Lower leg skin (tissue), 4 donors: ENCODE data around the gene EML6. TPM values are rescaled to one million over a fixed set of nuclear protein-coding genes. Genes with fewer than 3 reads are reported as not detected.

Experiments
- DNase-seq, 2 donors: peaks; one replicate each; pipeline ENCODE4 v3.0.0-alpha.2; 2019; ENCODE audit warnings: low spot score in 2 of 2
- H3K4me3 ChIP-seq: fragments of 200-600 bp; sonication (generic); 2 replicates; pipeline ENCODE4 v1.5.1; 2017; ENCODE audit warnings: mild to moderate bottlenecking, low read depth; ENCODE audit not compliant: poor library complexity, severe bottlenecking
- CTCF ChIP-seq, 3 donors: fragments of 450-650 bp; IDR thresholded peaks; one replicate each; pipeline ENCODE4 v1.5.1; 2016; ENCODE audit warnings: antibody characterized with exemption in 3 of 3, mild to moderate bottlenecking in 3 of 3, moderate library complexity in 2 of 3
- POLR2A ChIP-seq, 2 donors: fragments of 450-650 bp; IDR thresholded peaks; one replicate each; pipeline ENCODE4 v1.6.1; 2016 to 2017; ENCODE audit warnings: antibody characterized with exemption in 2 of 2, mild to moderate bottlenecking in 1 of 2, moderate library complexity in 1 of 2
- WGBS, 2 donors: methylation state at CpG; one replicate each; pipeline ENCODE4 v1.1.5; 2018; 5-methylcytosine and 5-hydroxymethylcytosine counted together
- intact Hi-C: fragments of 100-400 bp; cut with DNase I; formaldehyde crosslinking; loops from one replicate; pipeline ENCODE4 v1.15.0; 2023; ENCODE audit warnings: low total_unique reads
- total RNA-seq, 4 donors: library from RNA; depleted of rRNA; stranded (reverse); fragments of >200 nt; gene quantifications; one replicate each; pipeline ENCODE4 v1.1.0, GENCODE V29; 2016

The EML6 gene
- total RNA-seq, 4 donors from 2014 or later = 1.8 to 4.4 (median 3.3) TPM

GRCh38 chr2:54920660-54921059 is 197.2 kb downstream of the EML6 start:
- intact Hi-C loops = no loop called here
- 95 to 100% methylated on average over 1 of the region's 1 CpG for WGBS, 2 donors
- no peak for DNase-seq
- no peak overlapping the region for H3K4me3 ChIP-seq
- TF ChIP-seq CTCF (IDR thresholded peaks at IDR 0.05) (no peak), POLR2A (IDR thresholded peaks at IDR 0.05) (no peak)

- intact Hi-C loops = no loop called here
- DNase-seq = no peak
- TF ChIP-seq CTCF (IDR thresholded peaks at IDR 0.05) (no peak), POLR2A (IDR thresholded peaks at IDR 0.05) (no peak)
- H3K4me3 ChIP-seq = no peak overlapping the region
- 91 to 93% methylated on average over 1 of the region's 1 CpG for WGBS, 2 donors
Observed at GRCh38 chr2:54924121-54924520, 200.7 kb downstream of the EML6 start.

- no peak for DNase-seq
- H3K4me3 ChIP-seq = no peak overlapping the region
- intact Hi-C loops = no loop called here
- TF ChIP-seq POLR2A (IDR thresholded peaks at IDR 0.05) = no peak
- no peak for TF ChIP-seq CTCF (IDR thresholded peaks at IDR 0.05)
- 93 to 98% methylated on average over 4 of the region's 4 CpGs for WGBS, 2 donors
Observed at GRCh38 chr2:54925022-54925421, 201.6 kb downstream of the EML6 start.

- TF ChIP-seq CTCF (IDR thresholded peaks at IDR 0.05) (no peak), POLR2A (IDR thresholded peaks at IDR 0.05) (no peak)
- intact Hi-C loops = no loop called here
- no peak for DNase-seq
- no peak overlapping the region for H3K4me3 ChIP-seq
- 76 to 81% methylated on average over 8 of the region's 8 CpGs for WGBS, 2 donors
Observed at GRCh38 chr2:54927085-54927750, 203.8 kb downstream of the EML6 start.

GRCh38 chr2:54927751-54928615 is 204.5 kb downstream of the EML6 start:
- TF ChIP-seq CTCF (IDR thresholded peaks at IDR 0.05) (no peak), POLR2A (IDR thresholded peaks at IDR 0.05) (no peak)
- intact Hi-C loops = no loop called here
- WGBS, 2 donors = 94% methylated on average over 16 of the region's 16 CpGs
- no peak overlapping the region for H3K4me3 ChIP-seq
- no peak for DNase-seq
